ENCODE measurements around the gene NOXA1.

GRCh38 chr9:137431416-137431931, 8.3 kb downstream of the NOXA1 start:
- TF ChIP-seq CTCF (IDR thresholded peaks at IDR 0.05; ENCODE audit: low read depth, low read length, missing input control) (no peak), ZBTB33 (IDR thresholded peaks at IDR 0.05) (no peak), JUND (IDR thresholded peaks at IDR 0.05) (no peak), EGR1 (IDR thresholded peaks at IDR 0.05; ENCODE audit: low read depth in 2 of 2) (no peak), YY1 (IDR thresholded peaks at IDR 0.05) (no peak), GABPA (IDR thresholded peaks at IDR 0.05 in 1 of 2, conservative IDR thresholded peaks at IDR 0.05 in 1 of 2) (no peak), REST (IDR thresholded peaks at IDR 0.05) (no peak), RAD21 (IDR thresholded peaks at IDR 0.05) (no peak)

All from liver (tissue), 3 donors.